Activated naive CD8-positive, alpha-beta T cell treated with anti-CD3 and anti-CD28 coated beads, Interleukin-2, amount 10 ng/mL, durations not matched to agents 7 days and 5 days (primary cell): ENCODE results near the gene CIB4. TPM values are rescaled to one million over a fixed set of nuclear protein-coding genes. Genes with fewer than 3 reads are reported as not detected.

Source experiments
- ATAC-seq: fragments of 150-1000 bp; cut with Tn5 transposase; one replicate; pipeline ENCODE4 v1.10.0; 2021; ENCODE audit warnings: low read depth, moderate library complexity
- POLR2A ChIA-PET: fragments of 350-600 bp; sonication (Branson Sonifier 250); formaldehyde crosslinking; loops from one replicate; lab custom pipeline; 2021; ENCODE audit warnings: antibody characterized with exemption; lab: Charles Lee
- DNase-seq: peaks from one replicate; pipeline ENCODE4 v3.0.0; 2021
- H3K27ac Mint-ChIP-seq: one replicate; pipeline ENCODE4 v1.8.0; 2022; ENCODE audit warnings: mild to moderate bottlenecking, mixed read lengths
- H3K27me3 Mint-ChIP-seq: one replicate; pipeline ENCODE4 v1.8.0; 2022; ENCODE audit warnings: mild to moderate bottlenecking, moderate library complexity, mixed read lengths
- H3K36me3 Mint-ChIP-seq: one replicate; pipeline ENCODE4 v1.8.0; 2021; ENCODE audit warnings: mild to moderate bottlenecking, mixed read lengths
- H3K4me1 Mint-ChIP-seq: one replicate; pipeline ENCODE4 v1.8.0; 2021; ENCODE audit warnings: mixed read lengths
- H3K4me3 Mint-ChIP-seq: one replicate; pipeline ENCODE4 v1.8.0; 2022; ENCODE audit warnings: mild to moderate bottlenecking, moderate library complexity, mixed read lengths
- H3K9me3 Mint-ChIP-seq: one replicate; pipeline ENCODE4 v1.8.0; 2021; ENCODE audit warnings: mixed read lengths
- total RNA-seq, 2 experiments: library from RNA; stranded (reverse); gene quantifications; one replicate each; pipeline ENCODE4 v1.2.3, GENCODE V29; 2021

Gene CIB4
- total RNA-seq, 2 experiments from 2014 or later = not detected

DNA sequence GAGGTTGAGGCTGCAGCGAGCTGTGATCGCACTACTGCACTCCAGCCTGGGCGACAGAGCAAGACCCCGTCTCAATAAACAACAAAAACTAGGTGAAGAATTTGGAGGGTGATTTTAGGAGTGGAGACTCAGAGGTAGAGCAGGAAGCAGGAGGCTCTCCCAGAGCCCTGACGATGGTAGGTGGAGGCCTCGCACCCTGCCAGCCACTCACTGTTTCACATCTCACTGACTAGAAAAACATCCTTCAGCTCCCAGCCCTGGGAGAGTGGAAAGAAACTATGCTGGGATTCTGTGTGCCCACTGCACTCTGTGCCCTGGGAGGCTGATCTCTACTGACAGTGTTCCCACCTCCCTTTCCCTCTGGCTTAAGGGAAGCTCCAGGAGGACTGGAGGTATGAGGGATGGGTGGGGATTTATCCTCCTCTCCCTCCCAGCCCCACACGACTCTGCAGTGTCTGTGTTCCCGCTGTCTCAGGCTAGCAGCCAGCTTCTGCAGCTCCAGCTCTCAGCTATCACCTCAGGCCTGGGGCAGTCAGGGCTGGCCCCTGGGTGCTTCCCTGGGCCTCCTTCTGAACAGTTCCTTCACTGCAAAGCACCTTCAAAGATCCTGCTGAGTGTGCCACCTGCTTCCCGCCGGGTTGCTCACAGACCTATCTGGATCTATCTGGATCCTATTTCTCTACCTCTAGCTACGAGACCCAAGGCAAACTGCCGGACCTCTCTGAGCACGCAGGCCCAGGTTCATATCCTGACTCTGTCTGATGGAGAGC, 9.6 kb downstream of the CIB4 start:
- no peaks in the 10 kb centered on the region for H3K4me1 Mint-ChIP-seq
- peaks cover 14% of the 10 kb centered on the region for H3K27me3 Mint-ChIP-seq
- POLR2A ChIA-PET = interaction anchor here (0.6 kb wide), 1 partner anchor 801 kb away, joined by 3 read pairs; no protein-coding TSS in a partner anchor
- H3K27ac Mint-ChIP-seq = no peak overlapping the region
- ATAC-seq = no peak
- DNase-seq = peak; percentile 11
- no peaks in the 10 kb centered on the region for H3K9me3 Mint-ChIP-seq
- no peak overlapping the region for H3K4me3 Mint-ChIP-seq
- no peaks in the 10 kb centered on the region for H3K36me3 Mint-ChIP-seq

DNA sequence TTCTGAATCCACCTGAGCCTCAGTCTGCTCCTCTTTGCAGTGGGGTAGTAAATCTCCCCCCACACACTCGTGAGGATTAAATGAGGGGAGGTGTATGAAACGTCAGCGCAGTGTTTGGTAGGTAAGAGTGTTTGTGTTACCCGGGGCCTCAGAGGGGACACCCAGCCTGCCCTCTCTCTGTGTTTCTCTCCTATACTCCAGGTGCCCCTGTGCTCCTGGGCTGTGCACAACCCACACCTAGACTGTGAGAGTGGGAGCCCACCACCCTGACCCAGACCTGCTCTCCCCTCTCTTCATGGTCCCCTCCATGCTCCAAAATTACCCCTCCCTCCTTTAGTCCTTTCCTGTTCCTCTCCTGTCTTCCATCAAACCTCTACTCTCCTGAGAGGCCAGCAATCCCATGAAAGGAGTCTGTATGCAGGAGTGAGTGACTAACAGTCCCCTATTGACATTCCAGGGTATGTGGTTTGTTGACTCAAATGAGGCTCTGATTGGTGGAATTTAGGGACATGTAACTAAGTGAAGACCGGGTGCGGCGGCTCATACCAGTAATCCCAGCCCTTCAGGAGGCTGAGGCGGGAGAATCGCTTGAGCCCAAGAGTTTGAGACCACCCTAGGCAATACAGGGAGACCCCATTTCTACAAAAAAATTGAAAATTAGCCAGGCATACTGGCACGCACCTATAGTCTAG, 10.4 kb downstream of the CIB4 start:
- no peak overlapping the region for H3K27ac Mint-ChIP-seq
- no peak overlapping the region for H3K4me3 Mint-ChIP-seq
- no peak for DNase-seq
- POLR2A ChIA-PET = no interaction called here
- ATAC-seq = no peak
- H3K27me3 Mint-ChIP-seq = peaks cover 14% of the 10 kb centered on the region
- no peaks in the 10 kb centered on the region for H3K36me3 Mint-ChIP-seq
- H3K9me3 Mint-ChIP-seq = no peaks in the 10 kb centered on the region
- no peaks in the 10 kb centered on the region for H3K4me1 Mint-ChIP-seq

DNA sequence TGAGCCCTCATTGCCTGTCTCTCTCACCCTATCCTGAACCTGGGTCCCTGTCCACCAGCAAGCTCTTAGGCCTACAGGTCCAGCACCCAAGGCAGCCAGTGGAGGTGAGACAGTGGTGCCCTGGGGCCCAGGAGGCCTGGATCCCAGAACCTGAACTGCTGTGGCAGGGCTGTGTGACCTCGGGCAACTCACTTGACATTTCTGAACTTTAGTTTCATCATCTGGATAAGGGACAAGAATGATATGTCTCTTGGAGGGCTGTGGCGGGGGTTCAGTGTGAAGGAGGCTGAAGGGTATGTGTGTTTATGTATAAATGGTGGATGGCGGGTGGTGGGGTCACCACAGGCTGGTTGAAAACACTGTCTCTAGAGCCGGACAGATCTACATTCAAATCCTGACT, 10.9 kb downstream of the CIB4 start:
- no peaks in the 10 kb centered on the region for H3K4me1 Mint-ChIP-seq
- no peak for ATAC-seq
- DNase-seq = peak; percentile 13
- peaks cover 11% of the 10 kb centered on the region for H3K27me3 Mint-ChIP-seq
- H3K27ac Mint-ChIP-seq = no peak overlapping the region
- H3K36me3 Mint-ChIP-seq = no peaks in the 10 kb centered on the region
- POLR2A ChIA-PET = no interaction called here
- no peaks in the 10 kb centered on the region for H3K9me3 Mint-ChIP-seq
- H3K4me3 Mint-ChIP-seq = no peak overlapping the region

DNA sequence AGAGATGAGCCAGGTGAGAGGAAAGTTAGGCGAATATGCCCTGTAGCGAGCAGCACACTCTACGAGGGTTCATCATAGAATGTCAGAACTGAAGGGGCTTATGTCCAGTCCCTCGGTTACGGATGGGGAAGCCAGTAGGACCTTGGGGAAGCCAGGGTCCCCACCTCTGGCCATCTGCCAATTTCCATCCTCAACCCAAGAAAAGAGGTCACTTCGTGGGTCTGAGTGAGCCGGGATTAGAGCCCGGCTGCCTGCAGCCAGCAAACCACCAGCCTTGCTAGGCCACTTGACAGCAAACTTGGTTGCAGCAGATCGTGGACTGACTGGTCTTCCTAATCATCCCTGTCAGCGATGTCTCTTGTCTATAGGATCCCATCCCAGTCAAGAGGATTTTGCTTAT, 11.4 kb downstream of the CIB4 start:
- Mint-ChIP-seq H3K9me3 (no peaks in the 10 kb centered on the region), H3K36me3 (no peaks in the 10 kb centered on the region), H3K4me1 (no peaks in the 10 kb centered on the region), H3K27ac (no peak overlapping the region), H3K4me3 (no peak overlapping the region), H3K27me3 (peaks cover 8% of the 10 kb centered on the region)
- ATAC-seq (no peak), DNase-seq (no peak)
- POLR2A ChIA-PET = no interaction called here

DNA sequence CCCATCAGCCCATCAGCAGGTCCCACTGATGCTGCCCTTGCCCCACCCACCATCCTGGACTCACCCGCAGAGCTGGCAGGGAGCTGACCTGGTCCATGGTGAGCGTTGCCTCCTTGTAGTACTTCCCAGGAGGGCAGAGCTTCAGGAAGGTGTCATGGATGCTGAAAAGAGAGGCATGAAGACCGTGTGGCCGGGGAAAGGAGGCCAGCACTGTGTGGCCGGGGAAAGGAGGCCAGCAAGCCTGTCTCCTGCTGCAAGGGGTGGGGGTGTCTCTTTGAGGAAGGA, 11.9 kb downstream of the CIB4 start:
- POLR2A ChIA-PET = no interaction called here
- H3K27ac Mint-ChIP-seq = no peak overlapping the region
- H3K4me3 Mint-ChIP-seq = no peak overlapping the region
- no peaks in the 10 kb centered on the region for H3K4me1 Mint-ChIP-seq
- H3K9me3 Mint-ChIP-seq = no peaks in the 10 kb centered on the region
- DNase-seq (peak; percentile 15), ATAC-seq (no peak)
- peaks cover 8% of the 10 kb centered on the region for H3K27me3 Mint-ChIP-seq
- no peaks in the 10 kb centered on the region for H3K36me3 Mint-ChIP-seq

DNA sequence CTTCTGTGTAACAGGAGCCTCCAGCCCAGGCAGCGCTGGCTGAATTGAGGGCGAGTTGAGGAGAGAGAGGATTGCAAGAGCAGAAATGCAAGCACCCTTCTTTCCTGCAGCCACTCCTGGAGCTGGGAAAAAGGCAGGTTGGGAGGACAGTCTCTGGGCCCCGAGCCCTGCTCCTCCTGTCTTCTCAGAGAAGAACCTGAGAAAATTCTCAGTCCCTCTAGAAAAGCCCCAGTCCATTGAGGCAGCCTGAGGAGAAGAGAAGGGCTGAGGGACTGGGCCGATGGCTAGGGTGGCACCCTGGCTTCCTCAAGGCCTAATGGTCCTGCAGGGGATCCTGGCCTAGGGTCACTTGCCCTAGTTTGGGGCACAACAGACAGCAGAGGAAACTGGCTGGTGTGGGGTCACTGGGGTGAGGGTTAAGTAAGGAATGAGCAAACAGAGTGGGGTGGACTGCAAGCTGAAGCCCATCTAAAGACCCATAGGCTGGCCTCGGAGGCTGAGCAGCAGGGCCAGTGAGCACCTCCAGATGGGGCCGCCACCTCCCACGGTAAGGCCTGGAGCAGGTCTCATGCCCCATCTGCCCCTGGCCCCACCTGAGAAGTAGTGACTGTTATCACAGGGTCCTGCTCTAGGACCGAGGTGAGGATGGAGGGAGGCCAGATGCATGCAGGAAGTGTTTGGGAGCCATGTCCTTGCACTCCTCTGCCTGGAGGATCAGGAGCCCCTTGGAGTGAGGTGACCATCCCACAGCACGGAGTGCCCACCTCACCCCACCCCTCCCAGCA, 12.4 kb downstream of the CIB4 start:
- no peaks in the 10 kb centered on the region for H3K9me3 Mint-ChIP-seq
- POLR2A ChIA-PET = no interaction called here
- H3K27ac Mint-ChIP-seq = no peak overlapping the region
- no peaks in the 10 kb centered on the region for H3K36me3 Mint-ChIP-seq
- H3K27me3 Mint-ChIP-seq = peaks cover 5% of the 10 kb centered on the region
- ATAC-seq (no peak), DNase-seq (peak; percentile 8)
- H3K4me3 Mint-ChIP-seq = no peak overlapping the region
- no peaks in the 10 kb centered on the region for H3K4me1 Mint-ChIP-seq

DNA sequence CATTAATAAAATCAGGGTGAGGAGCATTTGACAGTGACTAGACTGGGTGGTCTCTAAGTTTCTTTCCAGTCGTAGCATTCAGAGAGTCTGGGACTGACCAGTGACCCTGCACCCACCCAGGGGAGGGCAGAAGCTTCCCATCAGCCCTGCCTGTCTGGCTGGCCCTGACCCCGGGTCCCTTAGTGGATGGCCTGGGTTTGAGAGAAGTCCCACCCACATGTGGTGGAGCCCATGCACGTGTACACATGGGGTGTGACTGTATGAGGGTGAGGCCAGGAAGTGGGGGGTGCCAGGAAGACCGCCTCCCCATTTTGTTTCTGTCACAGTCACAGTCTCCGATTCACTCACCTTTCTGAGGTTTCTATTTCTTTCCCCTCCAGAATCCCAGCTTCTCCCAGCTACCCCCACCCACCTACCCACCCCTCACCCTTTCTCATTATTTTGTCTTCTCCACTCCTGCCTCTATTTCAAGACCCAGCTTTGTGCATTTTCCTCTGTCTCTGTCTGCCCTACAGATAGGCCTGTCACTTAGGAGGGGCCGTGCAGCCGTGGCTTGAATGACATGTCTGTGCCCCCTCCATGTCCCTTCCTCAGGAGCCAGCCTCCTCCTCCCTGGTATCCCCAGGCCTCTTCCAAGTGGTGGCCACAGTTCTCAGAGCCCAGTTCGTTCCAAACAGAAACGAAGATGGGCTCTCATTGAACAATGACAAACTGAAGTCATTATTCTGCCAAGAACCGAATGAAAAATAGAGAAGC, 13.6 kb downstream of the CIB4 start:
- Mint-ChIP-seq H3K4me1 (no peaks in the 10 kb centered on the region), H3K27me3 (peaks cover 5% of the 10 kb centered on the region), H3K9me3 (no peaks in the 10 kb centered on the region), H3K4me3 (no peak overlapping the region), H3K27ac (no peak overlapping the region), H3K36me3 (no peaks in the 10 kb centered on the region)
- ATAC-seq = no peak
- POLR2A ChIA-PET = no interaction called here
- DNase-seq = no peak

DNA sequence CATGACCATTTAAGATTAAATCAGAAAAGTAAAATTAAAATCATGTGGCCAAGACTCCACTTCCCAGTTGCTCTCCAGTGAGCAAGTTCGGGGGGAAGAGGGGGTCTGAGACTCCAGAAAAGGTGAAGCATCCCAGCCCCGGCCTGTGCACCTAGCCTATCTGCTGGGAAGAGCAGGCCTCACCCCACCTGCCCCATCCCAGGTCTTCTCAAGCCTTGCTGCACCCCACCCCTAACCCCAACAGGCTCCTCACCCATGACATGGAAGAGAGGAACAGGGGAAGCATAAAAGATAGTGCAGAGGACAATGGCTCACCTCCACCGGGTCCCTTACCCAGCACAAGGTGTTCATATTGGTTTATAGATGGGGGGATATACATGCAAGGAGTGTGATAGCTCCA, 14.6 kb downstream of the CIB4 start:
- Mint-ChIP-seq H3K27me3 (peaks cover 9% of the 10 kb centered on the region), H3K4me3 (no peak overlapping the region), H3K9me3 (no peaks in the 10 kb centered on the region), H3K4me1 (no peaks in the 10 kb centered on the region), H3K36me3 (no peaks in the 10 kb centered on the region), H3K27ac (no peak overlapping the region)
- POLR2A ChIA-PET = no interaction called here
- DNase-seq (no peak), ATAC-seq (no peak)

DNA sequence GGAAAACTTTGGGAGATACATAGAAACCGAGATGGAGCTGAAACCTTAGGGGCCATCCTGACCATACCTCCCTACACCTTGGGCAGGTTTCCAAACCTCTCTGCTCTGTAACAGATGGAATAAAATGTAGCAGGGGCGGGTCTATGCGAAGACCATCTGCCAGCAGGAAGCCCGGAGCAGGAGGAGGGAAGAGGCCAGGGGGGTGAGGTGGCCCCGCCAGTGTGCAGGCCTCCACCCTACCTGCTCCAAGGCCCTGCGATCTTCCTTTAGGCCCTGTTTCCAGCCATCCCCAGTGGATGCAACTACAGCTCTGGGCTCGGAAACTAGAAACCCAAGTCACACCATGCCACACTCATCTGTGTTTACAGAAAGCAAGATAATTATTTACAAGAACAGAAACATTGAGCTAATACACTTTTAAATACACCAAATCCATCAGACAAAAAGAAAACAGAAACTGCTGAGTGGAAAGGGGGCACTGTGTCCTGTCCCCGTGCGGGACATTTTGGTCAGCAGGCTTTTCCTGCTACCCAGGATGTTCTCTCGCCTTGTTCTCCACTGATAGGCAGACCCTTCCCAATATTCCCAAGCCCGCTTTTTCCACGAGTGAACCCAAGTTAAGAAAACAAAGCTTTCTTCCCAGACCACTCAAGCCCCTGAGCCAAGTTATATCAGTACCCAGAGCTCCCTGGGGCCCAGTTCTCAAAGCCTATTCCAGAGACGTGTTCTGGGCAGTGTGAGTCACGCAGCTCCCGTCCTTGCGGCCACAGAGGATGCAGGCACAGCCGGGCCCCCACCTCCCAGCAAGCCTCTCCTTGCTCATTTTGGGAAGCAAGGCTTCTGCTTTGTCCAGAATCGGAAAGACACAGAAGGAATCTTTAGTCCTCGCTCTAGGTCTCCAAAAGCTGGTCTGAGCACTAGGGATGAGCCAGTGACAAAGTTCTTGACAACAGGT, 17.3 kb downstream of the CIB4 start:
- no peak overlapping the region for H3K27ac Mint-ChIP-seq
- no peaks in the 10 kb centered on the region for H3K9me3 Mint-ChIP-seq
- peaks cover 18% of the 10 kb centered on the region for H3K27me3 Mint-ChIP-seq
- H3K4me1 Mint-ChIP-seq = peaks cover 3% of the 10 kb centered on the region
- DNase-seq (no peak), ATAC-seq (no peak)
- H3K36me3 Mint-ChIP-seq = no peaks in the 10 kb centered on the region
- H3K4me3 Mint-ChIP-seq = no peak overlapping the region
- POLR2A ChIA-PET = no interaction called here

DNA sequence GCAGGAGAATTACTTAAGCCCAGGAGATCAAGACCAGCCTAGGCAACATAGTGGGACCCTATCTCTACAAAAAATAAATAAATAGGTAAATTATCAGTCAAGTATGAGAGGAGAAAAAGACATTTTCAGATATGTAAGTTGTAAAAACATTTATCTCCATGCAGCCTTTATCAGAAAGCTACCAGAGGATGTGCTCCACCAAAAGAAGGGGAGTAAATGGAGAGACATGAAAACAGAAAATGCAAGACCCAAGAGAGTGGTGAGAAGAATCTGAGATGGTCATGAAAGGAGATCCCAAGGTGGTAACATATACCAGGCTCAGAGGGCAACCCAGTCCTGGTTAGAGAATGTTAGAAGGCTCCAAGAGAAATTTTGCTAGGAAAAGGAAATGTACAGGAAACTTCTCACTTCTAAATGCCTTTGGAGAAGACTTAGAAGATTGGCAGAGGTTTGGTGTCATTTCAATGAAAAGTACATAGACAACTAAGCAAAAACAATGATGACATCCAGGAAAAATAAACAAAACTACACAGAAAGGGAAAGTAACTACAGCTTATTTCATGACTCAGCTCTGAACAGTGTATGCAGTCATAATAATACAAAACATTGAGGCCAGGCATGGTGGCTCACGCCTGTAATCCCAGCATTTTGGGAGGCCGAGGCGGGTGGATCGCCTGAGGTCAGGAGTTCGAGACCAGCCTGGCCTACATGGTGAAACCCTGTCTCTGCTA, 19.5 kb downstream of the CIB4 start:
- Mint-ChIP-seq H3K36me3 (no peaks in the 10 kb centered on the region), H3K4me3 (no peak overlapping the region), H3K27ac (no peak overlapping the region), H3K9me3 (no peaks in the 10 kb centered on the region), H3K4me1 (peaks cover 3% of the 10 kb centered on the region), H3K27me3 (peaks cover 15% of the 10 kb centered on the region)
- ATAC-seq (no peak), DNase-seq (no peak)
- POLR2A ChIA-PET = no interaction called here

DNA sequence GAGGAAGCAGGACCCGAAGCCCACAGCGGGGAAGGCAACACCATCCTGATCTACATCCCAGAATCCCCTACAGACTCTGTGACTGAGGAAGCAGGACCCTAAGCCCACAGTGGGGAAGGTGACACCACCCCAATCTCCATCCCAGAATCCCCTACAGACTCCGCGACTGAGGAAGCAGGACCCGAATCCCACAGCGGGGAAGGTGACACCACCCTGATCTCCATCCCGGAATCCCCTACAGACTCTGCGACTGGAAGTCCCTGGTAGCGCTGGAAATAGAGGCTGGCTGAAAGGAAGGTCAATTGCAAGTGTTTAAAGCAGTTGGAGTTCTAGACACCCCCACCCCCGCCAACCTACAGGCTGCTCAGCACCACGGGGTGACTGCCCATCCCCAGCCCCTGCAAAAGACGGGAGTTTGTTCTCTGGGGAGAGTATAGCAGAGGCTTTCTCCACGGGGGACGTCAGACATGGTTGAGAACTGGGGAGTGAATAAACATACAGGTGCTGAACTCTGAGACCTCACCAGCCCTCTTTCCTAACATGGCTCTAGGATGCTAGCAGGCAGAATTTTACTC, 21.0 kb downstream of the CIB4 start:
- Mint-ChIP-seq H3K27me3 (peaks cover 15% of the 10 kb centered on the region), H3K27ac (no peak overlapping the region), H3K36me3 (no peaks in the 10 kb centered on the region), H3K4me1 (peaks cover 3% of the 10 kb centered on the region), H3K4me3 (no peak overlapping the region), H3K9me3 (no peaks in the 10 kb centered on the region)
- ATAC-seq (no peak), DNase-seq (no peak)
- POLR2A ChIA-PET = no interaction called here

DNA sequence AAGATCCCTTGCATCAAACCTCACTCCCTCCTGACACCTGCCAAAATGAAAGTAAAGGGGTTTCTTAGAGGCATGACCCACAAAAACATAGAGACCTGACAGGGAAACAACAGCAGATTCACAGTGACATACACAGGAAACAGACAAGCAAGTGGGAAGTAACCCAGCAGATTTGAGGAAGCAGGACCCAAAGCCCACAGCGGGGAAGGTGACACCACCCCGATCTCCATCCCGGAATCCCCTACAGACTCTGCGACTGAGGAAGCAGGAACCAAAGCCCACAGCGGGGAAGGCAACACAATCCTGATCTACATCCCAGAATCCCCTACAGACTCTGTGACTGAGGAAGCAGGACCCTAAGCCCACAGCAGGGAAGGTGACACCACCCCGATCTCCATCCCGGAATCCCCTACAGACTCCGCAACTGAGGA, 21.6 kb downstream of the CIB4 start:
- Mint-ChIP-seq H3K9me3 (no peaks in the 10 kb centered on the region), H3K4me3 (no peak overlapping the region), H3K27ac (no peak overlapping the region), H3K27me3 (peaks cover 15% of the 10 kb centered on the region), H3K4me1 (peaks cover 3% of the 10 kb centered on the region), H3K36me3 (no peaks in the 10 kb centered on the region)
- POLR2A ChIA-PET = no interaction called here
- no peak for ATAC-seq
- no peak for DNase-seq
